SW 1271 (cell line): ENCODE results near the gene CYSTM1.

Source experiments
- DNase-seq, 2 experiments: peaks; one replicate each; lab custom pipeline; 2025; lab: John Stamatoyannopoulos, UW

Gene CYSTM1

GRCh38 chr5:140236891-140237598, 62.1 kb downstream of the CYSTM1 start:
- no peak for DNase-seq

- no peak for DNase-seq
These were observed 63.8 kb downstream of the CYSTM1 start for GRCh38 chr5:140238756-140239155.

GRCh38 chr5:140239461-140239860, 64.5 kb downstream of the CYSTM1 start:
- DNase-seq = no peak

- peak; percentile 35 to 60 for DNase-seq
These were observed 65.1 kb downstream of the CYSTM1 start for GRCh38 chr5:140239939-140240700.

- DNase-seq = peak; percentile 35 to 70
These were observed 66.2 kb downstream of the CYSTM1 start for GRCh38 chr5:140240987-140241706.

GRCh38 chr5:140242099-140242498, 67.1 kb downstream of the CYSTM1 start:
- no peak for DNase-seq

- DNase-seq = no peak
These were observed 68.0 kb downstream of the CYSTM1 start for GRCh38 chr5:140242890-140243585.

- DNase-seq = no peak
These were observed 68.8 kb downstream of the CYSTM1 start for GRCh38 chr5:140243706-140244250.

- peak; percentile 67 to 91 for DNase-seq
These were observed 69.6 kb downstream of the CYSTM1 start for GRCh38 chr5:140244525-140245025.

GRCh38 chr5:140245341-140245740, 70.4 kb downstream of the CYSTM1 start:
- DNase-seq = no peak

- DNase-seq = no peak
These were observed 70.9 kb downstream of the CYSTM1 start for GRCh38 chr5:140245926-140246325.

GRCh38 chr5:140246378-140247122, 71.6 kb downstream of the CYSTM1 start:
- DNase-seq = peak in 1 of 2 experiments; percentile 55

- no peak for DNase-seq
These were observed 73.4 kb downstream of the CYSTM1 start for GRCh38 chr5:140248414-140248813.

GRCh38 chr5:140249536-140249935, 74.5 kb downstream of the CYSTM1 start:
- no peak for DNase-seq

- DNase-seq = no peak
These were observed 75.4 kb downstream of the CYSTM1 start for GRCh38 chr5:140250386-140250785.

- DNase-seq = peak; percentile 96 to 99
These were observed 76.6 kb downstream of the CYSTM1 start for GRCh38 chr5:140251527-140251973.

- no peak for DNase-seq
These were observed 77.6 kb downstream of the CYSTM1 start for GRCh38 chr5:140252470-140253126.

- peak in 1 of 2 experiments; percentile 40 for DNase-seq
These were observed 79.0 kb downstream of the CYSTM1 start for GRCh38 chr5:140253985-140254384.

GRCh38 chr5:140255460-140256157, 80.6 kb downstream of the CYSTM1 start:
- DNase-seq = no peak

- no peak for DNase-seq
These were observed 81.7 kb downstream of the CYSTM1 start for GRCh38 chr5:140256726-140257125.
